A673 (cell line): ENCODE data around the gene MX2. TPM values are rescaled to one million over a fixed set of nuclear protein-coding genes. Genes with fewer than 3 reads are reported as not detected.

Source experiments
- BruUV-seq: library from RNA; stranded (reverse); fragments of 400-500 nt; replicated peaks from 2 replicates; lab custom pipeline; 2021; lab: Mats Ljungman, UMichigan
- CTCF ChIA-PET: fragments of 300-600 bp; sonication (Branson Sonifier 250); formaldehyde crosslinking; loops from one replicate; lab custom pipeline; 2022; ENCODE audit warnings: antibody characterized with exemption; lab: Charles Lee
- POLR2A ChIA-PET: fragments of 300-600 bp; sonication (Branson Sonifier 250); formaldehyde crosslinking; loops from one replicate; lab custom pipeline; 2022; ENCODE audit warnings: antibody characterized with exemption; ENCODE audit not compliant: low non-redundant PET; lab: Charles Lee
- DNase-seq: peaks from one replicate; pipeline ENCODE4 v3.0.0-alpha.2; 2015; ENCODE audit warnings: low spot score
- H3K27ac ChIP-seq: fragments of 200-600 bp; sonication (generic); 2 replicates; pipeline ENCODE4 v1.5.1; 2016; ENCODE audit warnings: mixed run types, low read depth, mild to moderate bottlenecking, mixed read lengths, antibody characterized with exemption, low read length; ENCODE audit not compliant: poor library complexity, severe bottlenecking
- H3K27me3 ChIP-seq: fragments of 200-600 bp; sonication (generic); replicated peaks from 2 replicates; pipeline ENCODE4 v1.6.1; 2017; ENCODE audit warnings: mixed run types, low read depth, mild to moderate bottlenecking, mixed read lengths, antibody characterized with exemption, low read length; ENCODE audit not compliant: insufficient read depth, poor library complexity
- H3K36me3 ChIP-seq: fragments of 200-600 bp; sonication (generic); 2 replicates; pipeline ENCODE4 v1.6.1; 2016; ENCODE audit warnings: mixed run types, mild to moderate bottlenecking, mixed read lengths, antibody characterized with exemption, low read length; ENCODE audit not compliant: insufficient read depth, poor library complexity, severe bottlenecking
- H3K4me1 ChIP-seq: fragments of 200-600 bp; sonication (generic); 2 replicates; pipeline ENCODE4 v1.6.1; 2017; ENCODE audit warnings: mixed run types, mild to moderate bottlenecking, mixed read lengths, antibody characterized with exemption, low read length; ENCODE audit not compliant: insufficient read depth, poor library complexity, severe bottlenecking
- H3K4me3 ChIP-seq: fragments of 200-600 bp; sonication (generic); 2 replicates; pipeline ENCODE4 v1.5.1; 2016; ENCODE audit warnings: low read depth, mixed run types, mild to moderate bottlenecking, mixed read lengths, low read length; ENCODE audit not compliant: poor library complexity, severe bottlenecking
- H3K9me3 ChIP-seq: fragments of 200-600 bp; sonication (generic); 2 replicates; pipeline ENCODE4 v1.6.1; 2016; ENCODE audit warnings: mixed run types, low read depth, mild to moderate bottlenecking, mixed read lengths, antibody characterized with exemption, low read length; ENCODE audit not compliant: poor library complexity, severe bottlenecking
- EZH2 ChIP-seq: fragments of 200-600 bp; sonication (generic); IDR thresholded peaks from 2 replicates; pipeline ENCODE4 v1.6.1; 2017; ENCODE audit warnings: borderline replicate concordance, low read depth, mild to moderate bottlenecking, mixed read lengths, antibody characterized with exemption, low read length; ENCODE audit not compliant: poor library complexity, severe bottlenecking
- intact Hi-C: fragments of 100-400 bp; cut with micrococcal nuclease; formaldehyde crosslinking; loops from one replicate; pipeline ENCODE4 v1.10.0; 2022; ENCODE audit not compliant: unreplicated experiment
- total RNA-seq: library from RNA; stranded (reverse); gene quantifications from 2 replicates; pipeline ENCODE4 v1.2.3, GENCODE V29; 2021
- TF ChIP-seq, protein P1 (sequence below): fragments of 300-800, 200-600 bp; sonication (generic); conservative IDR thresholded peaks from 2 replicates; pipeline ENCODE4 v1.5.1; 2017; ENCODE audit warnings: low read depth, mild to moderate bottlenecking, antibody characterized with exemption, low read length, moderate library complexity, mixed read lengths

Gene MX2
- total RNA-seq, 1 experiment from 2014 or later = not detected

DNA sequence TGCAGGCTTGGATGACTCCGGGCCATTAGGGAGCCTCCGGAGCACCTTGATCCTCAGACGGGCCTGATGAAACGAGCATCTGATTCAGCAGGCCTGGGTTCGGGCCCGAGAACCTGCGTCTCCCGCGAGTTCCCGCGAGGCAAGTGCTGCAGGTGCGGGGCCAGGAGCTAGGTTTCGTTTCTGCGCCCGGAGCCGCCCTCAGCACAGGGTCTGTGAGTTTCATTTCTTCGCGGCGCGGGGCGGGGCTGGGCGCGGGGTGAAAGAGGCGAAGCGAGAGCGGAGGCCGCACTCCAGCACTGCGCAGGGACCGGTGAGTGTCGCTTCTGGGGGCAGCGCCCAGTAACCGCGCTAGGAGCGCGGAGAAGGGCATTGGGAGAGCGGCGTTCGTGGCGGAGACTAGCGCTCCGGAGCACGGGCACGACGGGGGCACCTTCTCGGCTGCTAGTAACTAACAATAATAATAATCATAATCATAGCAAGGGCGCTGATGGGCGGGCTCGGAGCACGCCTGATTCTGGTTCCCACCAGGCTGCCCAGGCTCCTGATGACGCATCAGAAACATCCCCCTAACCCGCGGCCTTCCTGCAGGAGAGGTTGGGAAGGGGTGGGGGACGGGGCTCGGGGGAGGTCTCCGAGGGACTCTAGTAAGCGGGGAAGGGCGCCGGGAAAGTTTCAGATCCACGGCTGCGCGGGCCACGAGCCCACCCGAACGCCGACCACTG is 64.3 kb downstream of the MX2 start, which contains the start of gene MX1:
Gene MX1, plus strand, starts transcription at position 286 of the 722 bp plus-strand sequence. CDS start 5,832 bp downstream, outside the sequence.
- no TSS peak for BruUV-seq
- POLR2A ChIA-PET = no interaction called here

DNA sequence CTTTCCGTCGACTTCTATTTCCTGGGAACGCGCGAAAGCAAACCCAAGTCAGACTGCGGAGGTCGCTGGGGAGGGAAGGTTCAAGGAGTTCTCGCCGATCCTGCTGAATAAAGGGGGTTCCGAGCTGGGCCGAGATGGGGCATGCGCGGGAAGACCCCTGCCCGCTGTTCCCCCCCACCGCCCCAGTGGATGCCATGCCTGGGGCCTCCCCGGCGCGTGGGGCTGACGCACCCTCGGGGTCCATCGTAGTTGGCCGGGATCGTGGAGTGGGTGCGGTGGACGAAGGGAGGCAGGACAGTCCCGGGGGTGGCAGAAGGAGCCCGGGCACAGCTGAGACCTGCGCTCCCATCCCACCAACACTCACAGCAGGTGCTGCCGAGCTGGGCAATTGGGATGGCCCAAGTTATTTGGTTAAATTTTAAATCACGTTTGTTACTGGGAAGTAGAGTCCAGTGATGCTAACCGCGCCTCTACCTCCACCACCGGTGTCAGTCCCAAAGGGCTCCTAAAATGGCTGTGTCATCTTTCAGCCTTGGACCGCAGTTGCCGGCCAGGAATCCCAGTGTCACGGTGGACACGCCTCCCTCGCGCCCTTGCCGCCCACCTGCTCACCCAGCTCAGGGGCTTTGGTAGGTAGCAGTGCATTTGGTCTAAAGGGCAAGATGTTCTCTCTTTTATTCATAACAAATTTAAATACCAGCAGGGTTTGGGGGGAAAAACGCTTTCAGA is 65.0 kb downstream of the MX2 start:
- Histone ChIP-seq H3K9me3 (no peaks in the 10 kb centered on the region), H3K36me3 (no peaks in the 10 kb centered on the region), H3K4me1 (no peaks in the 10 kb centered on the region), H3K27me3 (peaks cover 15% of the 10 kb centered on the region), H3K4me3 (peak overlapping the region; percentile 39), H3K27ac (no peak overlapping the region)
- no peak for DNase-seq
- no peak for TF ChIP-seq EZH2
- TF ChIP-seq, protein P1, sequence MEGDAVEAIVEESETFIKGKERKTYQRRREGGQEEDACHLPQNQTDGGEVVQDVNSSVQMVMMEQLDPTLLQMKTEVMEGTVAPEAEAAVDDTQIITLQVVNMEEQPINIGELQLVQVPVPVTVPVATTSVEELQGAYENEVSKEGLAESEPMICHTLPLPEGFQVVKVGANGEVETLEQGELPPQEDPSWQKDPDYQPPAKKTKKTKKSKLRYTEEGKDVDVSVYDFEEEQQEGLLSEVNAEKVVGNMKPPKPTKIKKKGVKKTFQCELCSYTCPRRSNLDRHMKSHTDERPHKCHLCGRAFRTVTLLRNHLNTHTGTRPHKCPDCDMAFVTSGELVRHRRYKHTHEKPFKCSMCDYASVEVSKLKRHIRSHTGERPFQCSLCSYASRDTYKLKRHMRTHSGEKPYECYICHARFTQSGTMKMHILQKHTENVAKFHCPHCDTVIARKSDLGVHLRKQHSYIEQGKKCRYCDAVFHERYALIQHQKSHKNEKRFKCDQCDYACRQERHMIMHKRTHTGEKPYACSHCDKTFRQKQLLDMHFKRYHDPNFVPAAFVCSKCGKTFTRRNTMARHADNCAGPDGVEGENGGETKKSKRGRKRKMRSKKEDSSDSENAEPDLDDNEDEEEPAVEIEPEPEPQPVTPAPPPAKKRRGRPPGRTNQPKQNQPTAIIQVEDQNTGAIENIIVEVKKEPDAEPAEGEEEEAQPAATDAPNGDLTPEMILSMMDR = no peak
- no TSS peak for BruUV-seq
- intact Hi-C loops = no loop called here
- POLR2A ChIA-PET = no interaction called here
- CTCF ChIA-PET = no interaction called here

More for the DNA sequence above, 64.3 kb downstream of the MX2 start, which contains the start of gene MX1:
- Histone ChIP-seq H3K4me1 (no peaks in the 10 kb centered on the region), H3K9me3 (no peaks in the 10 kb centered on the region), H3K27ac (no peak within 1 kb of the TSS), H3K27me3 (peaks cover 15% of the 10 kb centered on the region), H3K4me3 (peak within 1 kb of the TSS; percentile 39), H3K36me3 (no peaks in the 10 kb centered on the region)
- intact Hi-C loops = no loop called here
- DNase-seq = no peak
- CTCF ChIA-PET = no interaction called here
- no peak for TF ChIP-seq EZH2
- TF ChIP-seq, protein P1 = no peak

DNA sequence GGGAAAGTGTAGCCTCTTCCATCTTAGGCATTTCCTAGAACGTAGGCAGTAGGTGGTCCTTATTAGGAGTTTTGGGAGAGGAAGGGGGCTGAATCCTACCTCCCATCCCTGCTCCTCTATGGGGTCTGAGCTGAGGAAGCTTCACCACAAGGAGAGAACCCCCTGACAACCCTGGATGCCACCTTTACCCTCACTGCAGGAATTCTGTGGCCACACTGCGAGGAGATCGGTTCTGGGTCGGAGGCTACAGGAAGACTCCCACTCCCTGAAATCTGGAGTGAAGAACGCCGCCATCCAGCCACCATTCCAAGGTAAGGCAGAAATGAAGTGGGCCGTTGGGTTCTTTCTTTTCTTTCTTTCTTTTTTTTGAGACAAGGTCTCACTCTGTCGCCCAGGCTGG is 65.7 kb downstream of the MX2 start:
- BruUV-seq = no TSS peak
- Histone ChIP-seq H3K9me3 (no peaks in the 10 kb centered on the region), H3K27ac (no peak overlapping the region), H3K27me3 (peaks cover 15% of the 10 kb centered on the region), H3K36me3 (no peaks in the 10 kb centered on the region), H3K4me3 (no peak overlapping the region), H3K4me1 (no peaks in the 10 kb centered on the region)
- intact Hi-C loops = no loop called here
- DNase-seq = no peak
- TF ChIP-seq, protein P1 = no peak
- no peak for TF ChIP-seq EZH2
- ChIA-PET CTCF (no interaction called here), POLR2A (no interaction called here)
